HEK293T (cell line): Measurements from ENCODE around the gene BAHCC1.

Source experiments
- CTBP1 ChIP-seq: fragments of 450-650 bp; IDR thresholded peaks from 2 replicates; pipeline ENCODE4 v1.6.1; 2016; ENCODE audit warnings: borderline replicate concordance
- FOXK2 ChIP-seq: fragments of 450-650 bp; IDR thresholded peaks from 2 replicates; pipeline ENCODE4 v1.6.1; 2016; ENCODE audit warnings: mild to moderate bottlenecking
- HDGF ChIP-seq: fragments of 450-650 bp; IDR thresholded peaks from 2 replicates; pipeline ENCODE4 v1.6.1; 2017; ENCODE audit warnings: antibody characterized with exemption, borderline replicate concordance
- LEF1 ChIP-seq: fragments of 450-650 bp; IDR thresholded peaks from 2 replicates; pipeline ENCODE4 v1.6.1; 2017; ENCODE audit warnings: mild to moderate bottlenecking, borderline replicate concordance
- NFRKB ChIP-seq: fragments of 450-650 bp; IDR thresholded peaks from 2 replicates; pipeline ENCODE4 v1.6.1; 2016; ENCODE audit warnings: mild to moderate bottlenecking, moderate library complexity
- PKNOX1 ChIP-seq: fragments of 450-650 bp; IDR thresholded peaks from 2 replicates; pipeline ENCODE4 v1.6.1; 2016
- SP1 ChIP-seq: fragments of 450-650 bp; IDR thresholded peaks from 2 replicates; pipeline ENCODE4 v1.6.1; 2017
- ZNF384 ChIP-seq: fragments of 450-650 bp; IDR thresholded peaks from 2 replicates; pipeline ENCODE4 v1.6.1; 2016

DNA sequence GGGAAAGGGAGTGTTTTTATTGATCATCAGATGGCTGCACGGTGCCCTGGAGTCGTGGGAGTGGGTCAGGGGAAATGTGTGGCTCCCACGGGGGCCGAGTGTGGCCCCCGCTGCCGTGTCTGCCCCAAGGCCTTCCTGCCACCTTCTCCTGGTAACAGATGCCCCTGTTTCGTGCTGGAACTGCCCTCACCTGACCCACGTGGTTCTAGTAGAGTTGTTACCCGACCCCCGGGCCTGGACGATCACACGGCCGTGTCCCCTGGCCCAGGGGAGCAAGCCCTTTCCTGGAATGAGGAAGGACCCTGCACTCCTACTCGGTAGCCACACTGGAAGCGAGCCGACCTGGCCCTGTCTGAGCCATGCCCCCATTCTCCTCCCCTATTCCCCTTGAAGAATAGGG, 79.7 kb downstream of the BAHCC1 start:
- no peak for TF ChIP-seq ZNF384
- TF ChIP-seq CTBP1: no peak
- TF ChIP-seq HDGF: no peak
- TF ChIP-seq SP1: no peak
- no peak for TF ChIP-seq LEF1
- no peak for TF ChIP-seq PKNOX1
- TF ChIP-seq NFRKB: no peak
- no peak for TF ChIP-seq FOXK2
